Jurkat, Clone E6-1 (cell line): ENCODE results near the gene SMPD1.
"Not testable (repeated sequence)": the region's sequence is repeated elsewhere in the genome, so short reads cannot be mapped to it uniquely, and the experiment has no call there.

Source experiments
- DNase-seq: peaks from one replicate; pipeline ENCODE4 v3.0.0-alpha.2; 2011; ENCODE audit warnings: low read depth, low spot score
- H3K4me3 ChIP-seq: 2 replicates; pipeline ENCODE4 v1.5.1; 2011; ENCODE audit warnings: mild to moderate bottlenecking, low read length, control low read depth, moderate library complexity

Gene SMPD1

GRCh38 chr11:6385046-6385777, 5.1 kb upstream of the SMPD1 start:
- H3K4me3 ChIP-seq: no peak overlapping the region
- no peak for DNase-seq

- no peak for DNase-seq
- H3K4me3 ChIP-seq: no peak overlapping the region
These were observed 2.3 kb upstream of the SMPD1 start for GRCh38 chr11:6387811-6388599.

DNA sequence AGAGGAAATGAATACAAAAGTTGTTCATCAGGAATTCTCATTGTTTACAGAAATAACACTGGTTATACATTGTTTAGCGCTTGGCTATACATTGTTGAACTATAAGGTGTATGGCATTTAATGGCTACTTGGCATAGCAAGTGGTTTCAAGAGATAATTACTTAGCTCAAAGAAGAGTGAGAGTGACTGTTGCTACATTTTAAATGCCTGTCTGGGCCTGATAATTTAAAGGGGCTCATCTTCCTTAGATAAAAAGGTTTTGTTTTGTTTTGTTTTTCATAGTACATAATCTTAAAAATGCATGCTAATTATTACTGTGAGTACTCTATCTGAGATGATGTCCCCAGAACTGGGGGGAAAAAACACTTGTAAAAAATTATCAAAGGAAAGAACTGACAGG, 1.5 kb upstream of the SMPD1 start:
- no peak for DNase-seq
- no peak overlapping the region for H3K4me3 ChIP-seq

GRCh38 chr11:6390718-6391469, 620 bp downstream of the SMPD1 start:
- H3K4me3 ChIP-seq: peak overlapping the region; percentile 69
- no peak for DNase-seq

- H3K4me3 ChIP-seq: no peak overlapping the region
- DNase-seq: no peak
These were observed 1.4 kb downstream of the SMPD1 start for GRCh38 chr11:6391537-6392134.

GRCh38 chr11:6392251-6392650, 2.0 kb downstream of the SMPD1 start:
- not testable (repeated sequence) for DNase-seq, H3K4me3 ChIP-seq

DNA sequence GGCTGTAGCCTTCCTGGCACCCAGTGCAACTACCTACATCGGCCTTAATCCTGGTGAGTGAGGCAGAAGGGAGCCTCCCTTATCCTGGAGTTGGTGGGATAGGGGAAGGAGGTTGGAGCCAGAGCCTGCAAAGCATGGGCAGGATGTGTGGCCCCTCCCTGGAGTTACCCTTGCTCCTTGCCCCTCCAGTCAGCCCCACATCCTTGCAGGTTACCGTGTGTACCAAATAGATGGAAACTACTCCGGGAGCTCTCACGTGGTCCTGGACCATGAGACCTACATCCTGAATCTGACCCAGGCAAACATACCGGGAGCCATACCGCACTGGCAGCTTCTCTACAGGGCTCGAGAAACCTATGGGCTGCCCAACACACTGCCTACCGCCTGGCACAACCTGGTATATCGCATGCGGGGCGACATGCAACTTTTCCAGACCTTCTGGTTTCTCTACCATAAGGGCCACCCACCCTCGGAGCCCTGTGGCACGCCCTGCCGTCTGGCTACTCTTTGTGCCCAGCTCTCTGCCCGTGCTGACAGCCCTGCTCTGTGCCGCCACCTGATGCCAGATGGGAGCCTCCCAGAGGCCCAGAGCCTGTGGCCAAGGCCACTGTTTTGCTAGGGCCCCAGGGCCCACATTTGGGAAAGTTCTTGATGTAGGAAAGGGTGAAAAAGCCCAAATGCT, 3.9 kb downstream of the SMPD1 start:
- DNase-seq: no peak

GRCh38 chr11:6395470-6396060, 5.3 kb downstream of the SMPD1 start:
- no peak overlapping the region for H3K4me3 ChIP-seq

More for the DNA sequence above, 3.9 kb downstream of the SMPD1 start:
- no peak overlapping the region for H3K4me3 ChIP-seq

DNA sequence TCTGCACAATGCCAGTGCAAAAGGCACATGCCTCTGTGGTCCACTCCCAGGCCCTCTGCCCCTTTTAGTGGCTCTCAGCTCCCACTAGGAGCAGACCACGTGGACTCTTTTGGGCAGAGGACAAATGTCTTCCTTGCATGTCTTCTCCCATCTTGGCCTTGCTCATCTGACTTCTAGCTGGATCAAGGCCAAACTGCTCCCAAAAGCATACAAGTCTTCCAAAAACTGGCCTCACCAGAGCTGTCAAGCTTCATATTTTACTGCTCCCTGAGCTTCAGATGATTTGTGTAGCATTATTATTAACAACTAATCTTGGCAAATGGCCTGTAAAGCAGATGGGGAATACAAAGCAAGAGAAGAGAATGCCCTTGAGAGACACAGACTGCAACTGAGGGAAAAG, 6.9 kb downstream of the SMPD1 start:
- no peak for DNase-seq

More at GRCh38 chr11:6395470-6396060, 5.3 kb downstream of the SMPD1 start:
- no peak for DNase-seq

GRCh38 chr11:6397636-6398035, 7.4 kb downstream of the SMPD1 start:
- DNase-seq: no peak
- no peak overlapping the region for H3K4me3 ChIP-seq

More for the DNA sequence above, 6.9 kb downstream of the SMPD1 start:
- H3K4me3 ChIP-seq: no peak overlapping the region

GRCh38 chr11:6400431-6401345, 10.4 kb downstream of the SMPD1 start:
- DNase-seq: no peak
- no peak overlapping the region for H3K4me3 ChIP-seq

GRCh38 chr11:6401464-6401863, 11.2 kb downstream of the SMPD1 start:
- H3K4me3 ChIP-seq: no peak overlapping the region
- no peak for DNase-seq

DNA sequence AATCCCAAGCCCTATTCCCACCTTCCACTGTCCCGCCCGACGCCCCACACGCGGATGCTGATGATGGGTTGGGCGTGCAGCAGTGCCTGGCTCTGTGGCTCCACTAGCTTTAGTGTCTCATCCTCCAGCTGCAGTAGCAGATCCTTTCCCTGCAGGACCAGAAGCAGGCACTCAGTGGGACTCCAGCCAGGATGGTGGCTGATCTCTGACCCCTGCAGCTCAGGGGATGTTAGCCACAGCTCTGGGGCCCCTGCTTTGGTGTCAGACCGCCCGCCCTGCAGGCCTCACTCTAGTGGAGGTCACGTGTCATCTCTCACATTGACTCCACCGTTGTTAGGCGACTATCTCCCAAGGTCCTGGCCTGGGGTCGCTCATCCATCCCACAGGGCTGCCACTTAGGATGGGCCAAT, 11.8 kb downstream of the SMPD1 start:
- DNase-seq: peak; percentile 37
- peak overlapping the region; percentile 49 for H3K4me3 ChIP-seq

DNA sequence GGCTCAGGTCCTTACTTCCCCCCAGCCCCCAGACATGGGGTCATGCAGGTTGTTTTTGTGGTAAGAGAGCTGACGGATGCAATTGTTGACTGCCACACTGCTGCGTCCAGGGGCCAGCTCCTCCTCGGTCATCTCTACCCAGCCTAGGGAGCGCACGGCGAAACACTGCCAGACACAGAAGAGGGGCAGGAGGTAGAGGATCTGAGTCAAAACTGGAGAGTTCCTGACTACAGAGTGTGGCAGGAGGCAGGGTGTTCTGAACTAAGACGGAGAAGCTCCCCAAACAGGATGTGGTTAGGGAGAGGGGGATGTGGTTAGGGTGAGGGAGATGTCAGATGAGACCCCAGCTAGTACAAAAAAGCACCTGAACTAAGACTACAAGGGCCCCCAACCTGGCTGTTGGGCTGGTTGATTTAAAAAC, 12.3 kb downstream of the SMPD1 start:
- peak; percentile 100 for DNase-seq

DNA sequence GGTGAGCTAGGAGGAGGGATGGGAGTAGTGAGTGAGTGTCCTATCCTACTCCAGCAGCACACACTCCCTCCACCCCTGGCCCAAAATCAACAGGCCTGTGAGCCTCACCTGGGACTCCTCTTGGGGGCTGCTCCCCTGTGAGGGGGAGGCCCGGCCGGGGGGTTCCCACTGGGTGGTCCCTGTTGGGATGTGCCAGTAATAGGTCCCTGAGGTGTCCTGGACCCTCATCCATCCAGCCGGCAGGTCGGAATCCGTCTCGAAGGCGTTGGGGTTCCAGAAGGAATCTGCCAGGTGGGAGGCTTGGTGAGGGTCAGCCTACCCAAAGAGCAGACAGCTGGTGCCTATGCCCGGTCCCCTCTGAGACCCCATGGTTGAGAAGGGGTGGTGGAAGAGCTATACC, 13.3 kb downstream of the SMPD1 start:
- no peak overlapping the region for H3K4me3 ChIP-seq
- DNase-seq: no peak

More for the DNA sequence above, 12.3 kb downstream of the SMPD1 start:
- peak overlapping the region; percentile 49 for H3K4me3 ChIP-seq

- no peak for DNase-seq
These were observed 14.2 kb downstream of the SMPD1 start for GRCh38 chr11:6404342-6405051.

More at GRCh38 chr11:6404342-6405051, 14.2 kb downstream of the SMPD1 start:
- no peak overlapping the region for H3K4me3 ChIP-seq
